GM10248 (cell line): ENCODE data around the gene ATP2B3.

Experiments
- CTCF ChIA-PET: fragments of 300-600 bp; sonication (Branson Sonifier 250); formaldehyde crosslinking; extraction: SDS; loops from one replicate; lab custom pipeline; 2021; ENCODE audit warnings: antibody characterized with exemption; lab: Yijun Ruan, JAX
- POLR2A ChIA-PET: fragments of 350-650 bp; sonication (Branson Sonifier 250); formaldehyde crosslinking; extraction: SDS; loops from one replicate; lab custom pipeline; 2020; ENCODE audit warnings: antibody characterized with exemption; lab: Yijun Ruan, JAX
- DNase-seq: peaks from one replicate; pipeline ENCODE4 v3.0.0; 2012; ENCODE audit errors: extremely low spot score
- CTCF ChIP-seq: IDR thresholded peaks from 2 replicates; pipeline ENCODE4 v1.5.1; 2012; ENCODE audit warnings: mild to moderate bottlenecking, low read depth; ENCODE audit errors: extremely low read depth, missing control alignments, control extremely low read depth

The ATP2B3 gene

GRCh38 chrX:153517946-153518834 is 748 bp downstream of the ATP2B3 start:
- CTCF ChIA-PET, result no interaction called here
- no peak for DNase-seq
- TF ChIP-seq CTCF, result no peak
- POLR2A ChIA-PET, result no interaction called here

GRCh38 chrX:153519569-153520286 is 2.3 kb downstream of the ATP2B3 start:
- ChIA-PET POLR2A (no interaction called here), CTCF (interaction anchor here (1.1 to 1.3 kb wide), 2 partner anchors 13 to 19 kb away, joined by 3 read pairs; no protein-coding TSS in a partner anchor)
- no peak for DNase-seq
- no peak for TF ChIP-seq CTCF

DNA sequence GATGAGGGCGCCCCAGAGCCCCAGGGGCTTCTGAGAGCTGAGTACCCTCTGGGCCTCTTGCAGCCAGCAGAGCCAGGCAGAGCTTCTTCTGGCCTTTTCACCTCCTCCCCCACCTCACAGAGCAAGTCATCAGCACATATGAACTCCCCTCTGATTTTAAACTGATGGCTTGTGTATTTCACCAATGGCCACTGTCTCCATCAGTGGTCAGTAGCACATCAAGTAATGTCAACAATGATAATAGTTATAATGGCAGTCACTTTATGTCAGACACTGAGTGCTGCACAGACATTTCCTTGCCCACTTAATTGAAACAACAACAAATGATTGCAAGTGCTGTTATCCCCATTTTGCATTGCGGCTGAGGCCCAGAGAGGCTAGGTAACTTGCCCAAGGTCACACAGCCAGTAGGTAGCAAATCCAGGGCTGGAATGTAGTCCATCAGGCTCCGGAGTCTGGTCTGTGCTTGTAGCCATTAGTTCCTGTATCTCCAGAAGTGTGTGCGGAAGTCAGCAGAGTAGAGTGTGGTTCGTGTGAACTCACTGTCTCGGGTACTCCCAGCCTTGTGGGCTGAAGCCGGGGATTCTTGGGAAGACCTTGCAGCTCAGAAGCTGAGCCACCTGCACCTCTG is 3.0 kb downstream of the ATP2B3 start:
- ChIA-PET POLR2A (no interaction called here), CTCF (interaction anchor here (1.1 kb wide), 1 partner anchor 19 kb away, joined by 3 read pairs; no protein-coding TSS in a partner anchor)
- TF ChIP-seq CTCF, result no peak
- no peak for DNase-seq

DNA sequence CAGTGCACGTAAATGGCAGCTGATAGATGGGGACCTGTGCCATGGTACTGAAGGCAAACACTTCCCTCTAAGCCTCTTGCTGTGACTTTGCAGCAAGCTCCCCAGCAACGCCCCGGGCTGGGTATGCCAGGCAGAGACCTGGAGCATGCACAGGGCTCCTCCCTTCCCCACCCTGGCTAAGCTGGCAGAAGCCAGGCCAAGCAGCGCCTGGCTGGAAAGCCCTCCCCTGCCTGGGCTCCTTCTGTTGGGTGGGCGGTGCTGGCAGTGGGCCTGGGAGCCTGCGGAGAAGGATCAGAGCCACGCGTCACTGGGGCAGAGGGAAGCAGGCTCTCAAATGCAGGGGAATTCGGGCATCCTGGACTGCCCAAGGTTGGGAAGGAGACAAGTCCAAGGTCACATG is 3.6 kb downstream of the ATP2B3 start:
- POLR2A ChIA-PET, result no interaction called here
- CTCF ChIA-PET, result interaction anchor here (1.1 kb wide), 1 partner anchor 18 kb away, joined by 3 read pairs; no protein-coding TSS in a partner anchor
- TF ChIP-seq CTCF, result no peak

DNA sequence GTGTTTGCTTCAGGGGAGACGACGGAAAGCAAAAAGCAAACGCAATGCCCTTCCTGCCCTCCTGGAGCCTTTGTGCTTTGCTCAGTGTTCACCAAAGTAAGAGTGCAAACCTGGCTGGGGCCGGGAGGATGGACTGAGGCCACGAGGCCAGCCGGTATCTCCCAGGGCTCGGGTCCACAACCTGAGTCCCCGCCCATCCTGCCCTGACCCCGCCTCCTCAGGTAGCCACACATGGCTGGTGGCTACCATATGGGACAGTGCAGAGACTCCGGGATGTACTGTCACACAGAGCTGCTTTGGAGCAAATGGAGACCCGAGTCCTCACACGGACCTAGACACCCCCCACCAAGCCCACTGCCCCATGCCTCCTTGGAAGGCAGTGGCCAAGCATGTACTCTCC is 4.8 kb downstream of the ATP2B3 start:
- CTCF ChIA-PET, result interaction anchor here (1.1 kb wide), 1 partner anchor 581 kb away, joined by 3 read pairs; no protein-coding TSS in a partner anchor
- POLR2A ChIA-PET, result no interaction called here
- no peak for DNase-seq
- TF ChIP-seq CTCF, result no peak

More for the DNA sequence above, 3.6 kb downstream of the ATP2B3 start:
- no peak for DNase-seq

DNA sequence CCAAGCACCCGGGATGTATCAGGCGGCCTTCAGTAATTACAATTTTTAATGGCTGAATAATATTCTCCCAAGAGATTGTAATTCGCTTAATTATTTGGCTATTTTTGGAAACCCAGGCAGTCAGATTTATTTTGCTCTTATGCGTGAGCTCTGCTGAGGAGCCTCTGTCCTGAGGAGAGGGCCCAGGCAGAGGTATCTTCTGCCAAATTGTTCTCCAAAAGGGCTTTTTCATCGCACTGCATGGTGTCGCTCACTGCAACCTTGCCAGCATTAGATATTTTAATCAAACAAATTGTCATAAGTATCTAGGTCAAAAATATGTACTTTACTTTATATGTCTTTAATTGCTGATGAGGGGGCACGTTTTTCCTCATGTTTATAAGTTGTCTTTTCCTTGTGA is 5.8 kb downstream of the ATP2B3 start:
- POLR2A ChIA-PET, result no interaction called here
- no peak for DNase-seq
- TF ChIP-seq CTCF, result no peak
- CTCF ChIA-PET, result no interaction called here
